HepG2 (cell line): ENCODE measurements around the gene ANTXR1. TPM values are rescaled to one million over a fixed set of nuclear protein-coding genes. Genes with fewer than 3 reads are reported as not detected.

Experiments used
- ESRRA ChIP-seq: sonication (generic); formaldehyde crosslinking; IDR thresholded peaks from 2 replicates; pipeline ENCODE4 v1.5.1; 2020; ENCODE audit warnings: mild to moderate bottlenecking, low read depth, missing genetic modification reagents
- ETV5 ChIP-seq: IDR thresholded peaks from 2 replicates; pipeline ENCODE4 v1.6.1; 2018; ENCODE audit warnings: missing biosample characterization, missing genetic modification reagents, inconsistent platforms, borderline replicate concordance
- NRL ChIP-seq: sonication (generic); formaldehyde crosslinking; IDR thresholded peaks from 2 replicates; pipeline ENCODE4 v1.5.0; 2020; ENCODE audit warnings: missing genetic modification reagents, mild to moderate bottlenecking, moderate library complexity, borderline replicate concordance
- SAP130 ChIP-seq: IDR thresholded peaks from 2 replicates; pipeline ENCODE4 v1.6.1; 2016; ENCODE audit warnings: low read depth
- SNRNP70 ChIP-seq: fragments of 200-400 bp; formaldehyde crosslinking; IDR thresholded peaks from 2 replicates; pipeline ENCODE4 v1.6.1; 2017; ENCODE audit warnings: mild to moderate bottlenecking, low read depth, low read length, moderate library complexity
- SP5 ChIP-seq: IDR thresholded peaks from 2 replicates; pipeline ENCODE4 v1.6.1; 2016; ENCODE audit warnings: low read depth, borderline replicate concordance
- TARDBP ChIP-seq: sonication (generic); formaldehyde crosslinking; IDR thresholded peaks from 2 replicates; pipeline ENCODE4 v1.8.0; 2022; ENCODE audit warnings: mild to moderate bottlenecking, missing genetic modification reagents
- ZNF10 ChIP-seq: sonication (generic); formaldehyde crosslinking; IDR thresholded peaks from 2 replicates; pipeline ENCODE4 v1.4.0; 2020; ENCODE audit warnings: mild to moderate bottlenecking, low read depth, missing genetic modification reagents, borderline replicate concordance
- ZNF282 ChIP-seq: fragments of 450-650 bp; IDR thresholded peaks from 2 replicates; pipeline ENCODE4 v1.6.1; 2018; ENCODE audit not compliant: partially characterized antibody
- ZNF362 ChIP-seq: sonication (generic); formaldehyde crosslinking; IDR thresholded peaks from 2 replicates; pipeline ENCODE4 v1.4.0; 2020; ENCODE audit warnings: missing genetic modification reagents, mild to moderate bottlenecking, borderline replicate concordance
- ZNF781 ChIP-seq: sonication (generic); formaldehyde crosslinking; IDR thresholded peaks from 2 replicates; pipeline ENCODE4 v1.5.1; 2020; ENCODE audit warnings: borderline replicate concordance, mild to moderate bottlenecking, missing genetic modification reagents; ENCODE audit errors: not compliant biosample characterization
- polyA plus RNA-seq, 8 experiments: library from polyadenylated mRNA; depleted of rRNA in 3 of 8; stranded (reverse) in 7 of 8; unstranded in 1 of 8; fragments of >200 nt; fragmentation: Illumina TruSeq in 4 of 8; extraction: Trizol in 4 of 8; gene quantifications; 2 replicates each; pipeline versions ENCODE4 v1.2.1 to v1.2.3, GENCODE V29; 2011 to 2016; ENCODE audit warnings: low read depth in 4 of 8, missing spikeins in 1 of 8, mixed read lengths in 1 of 8; ENCODE audit not compliant: insufficient read depth in 1 of 8
- total RNA-seq, 5 experiments: library from RNA; depleted of rRNA; stranded (reverse); fragments of >200 nt; fragmentation: Illumina TruSeq; extraction: Trizol; gene quantifications; 2 replicates each; pipeline ENCODE4 v1.2.3, GENCODE V29; 2016; ENCODE audit warnings: low read depth in 1 of 5
- TF ChIP-seq, protein P1 (sequence below): sonication (generic); formaldehyde crosslinking; IDR thresholded peaks from 2 replicates; pipeline ENCODE4 v1.5.0; 2020; ENCODE audit warnings: mild to moderate bottlenecking, missing genetic modification reagents, borderline replicate concordance
- TF ChIP-seq, protein P2 (sequence below): sonication (generic); formaldehyde crosslinking; IDR thresholded peaks from 2 replicates; pipeline ENCODE4 v1.5.1; 2020; ENCODE audit warnings: missing genetic modification reagents, mild to moderate bottlenecking, borderline replicate concordance
- TF ChIP-seq, protein P3 (sequence below): IDR thresholded peaks from 2 replicates; pipeline ENCODE4 v1.6.1; 2016

Gene ANTXR1
- total and polyA plus RNA-seq, 2 of the 13 experiments (the other 11 are each of a cell fraction or from before 2014, with no cell fraction given): 4.5 to 12.7 TPM

GRCh38 chr2:69177063-69177771 lies 164.2 kb downstream of the ANTXR1 start (continued):
- TF ChIP-seq, protein P1, sequence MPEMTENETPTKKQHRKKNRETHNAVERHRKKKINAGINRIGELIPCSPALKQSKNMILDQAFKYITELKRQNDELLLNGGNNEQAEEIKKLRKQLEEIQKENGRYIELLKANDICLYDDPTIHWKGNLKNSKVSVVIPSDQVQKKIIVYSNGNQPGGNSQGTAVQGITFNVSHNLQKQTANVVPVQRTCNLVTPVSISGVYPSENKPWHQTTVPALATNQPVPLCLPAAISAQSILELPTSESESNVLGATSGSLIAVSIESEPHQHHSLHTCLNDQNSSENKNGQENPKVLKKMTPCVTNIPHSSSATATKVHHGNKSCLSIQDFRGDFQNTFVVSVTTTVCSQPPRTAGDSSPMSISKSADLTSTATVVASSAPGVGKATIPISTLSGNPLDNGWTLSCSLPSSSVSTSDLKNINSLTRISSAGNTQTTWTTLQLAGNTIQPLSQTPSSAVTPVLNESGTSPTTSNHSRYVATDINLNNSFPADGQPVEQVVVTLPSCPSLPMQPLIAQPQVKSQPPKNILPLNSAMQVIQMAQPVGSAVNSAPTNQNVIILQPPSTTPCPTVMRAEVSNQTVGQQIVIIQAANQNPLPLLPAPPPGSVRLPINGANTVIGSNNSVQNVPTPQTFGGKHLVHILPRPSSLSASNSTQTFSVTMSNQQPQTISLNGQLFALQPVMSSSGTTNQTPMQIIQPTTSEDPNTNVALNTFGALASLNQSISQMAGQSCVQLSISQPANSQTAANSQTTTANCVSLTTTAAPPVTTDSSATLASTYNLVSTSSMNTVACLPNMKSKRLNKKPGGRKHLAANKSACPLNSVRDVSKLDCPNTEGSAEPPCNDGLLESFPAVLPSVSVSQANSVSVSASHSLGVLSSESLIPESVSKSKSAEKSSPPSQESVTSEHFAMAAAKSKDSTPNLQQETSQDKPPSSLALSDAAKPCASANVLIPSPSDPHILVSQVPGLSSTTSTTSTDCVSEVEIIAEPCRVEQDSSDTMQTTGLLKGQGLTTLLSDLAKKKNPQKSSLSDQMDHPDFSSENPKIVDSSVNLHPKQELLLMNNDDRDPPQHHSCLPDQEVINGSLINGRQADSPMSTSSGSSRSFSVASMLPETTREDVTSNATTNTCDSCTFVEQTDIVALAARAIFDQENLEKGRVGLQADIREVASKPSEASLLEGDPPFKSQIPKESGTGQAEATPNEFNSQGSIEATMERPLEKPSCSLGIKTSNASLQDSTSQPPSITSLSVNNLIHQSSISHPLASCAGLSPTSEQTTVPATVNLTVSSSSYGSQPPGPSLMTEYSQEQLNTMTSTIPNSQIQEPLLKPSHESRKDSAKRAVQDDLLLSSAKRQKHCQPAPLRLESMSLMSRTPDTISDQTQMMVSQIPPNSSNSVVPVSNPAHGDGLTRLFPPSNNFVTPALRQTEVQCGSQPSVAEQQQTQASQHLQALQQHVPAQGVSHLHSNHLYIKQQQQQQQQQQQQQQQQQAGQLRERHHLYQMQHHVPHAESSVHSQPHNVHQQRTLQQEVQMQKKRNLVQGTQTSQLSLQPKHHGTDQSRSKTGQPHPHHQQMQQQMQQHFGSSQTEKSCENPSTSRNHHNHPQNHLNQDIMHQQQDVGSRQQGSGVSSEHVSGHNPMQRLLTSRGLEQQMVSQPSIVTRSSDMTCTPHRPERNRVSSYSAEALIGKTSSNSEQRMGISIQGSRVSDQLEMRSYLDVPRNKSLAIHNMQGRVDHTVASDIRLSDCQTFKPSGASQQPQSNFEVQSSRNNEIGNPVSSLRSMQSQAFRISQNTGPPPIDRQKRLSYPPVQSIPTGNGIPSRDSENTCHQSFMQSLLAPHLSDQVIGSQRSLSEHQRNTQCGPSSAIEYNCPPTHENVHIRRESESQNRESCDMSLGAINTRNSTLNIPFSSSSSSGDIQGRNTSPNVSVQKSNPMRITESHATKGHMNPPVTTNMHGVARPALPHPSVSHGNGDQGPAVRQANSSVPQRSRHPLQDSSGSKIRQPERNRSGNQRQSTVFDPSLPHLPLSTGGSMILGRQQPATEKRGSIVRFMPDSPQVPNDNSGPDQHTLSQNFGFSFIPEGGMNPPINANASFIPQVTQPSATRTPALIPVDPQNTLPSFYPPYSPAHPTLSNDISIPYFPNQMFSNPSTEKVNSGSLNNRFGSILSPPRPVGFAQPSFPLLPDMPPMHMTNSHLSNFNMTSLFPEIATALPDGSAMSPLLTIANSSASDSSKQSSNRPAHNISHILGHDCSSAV (CRISPR knock-in tag): no peak
- TF ChIP-seq SNRNP70: no peak
- no peak for TF ChIP-seq ZNF10
- no peak for TF ChIP-seq ZNF362 (CRISPR knock-in tag)
- peak; percentile 38; the same call in 1 of the 2 replicates for TF ChIP-seq ETV5 (CRISPR knock-in tag)
- TF ChIP-seq ZNF781 (CRISPR knock-in tag): no peak
- TF ChIP-seq SAP130 (CRISPR knock-in tag): no peak; the same call in 1 of the 2 replicates
- TF ChIP-seq, protein P2, sequence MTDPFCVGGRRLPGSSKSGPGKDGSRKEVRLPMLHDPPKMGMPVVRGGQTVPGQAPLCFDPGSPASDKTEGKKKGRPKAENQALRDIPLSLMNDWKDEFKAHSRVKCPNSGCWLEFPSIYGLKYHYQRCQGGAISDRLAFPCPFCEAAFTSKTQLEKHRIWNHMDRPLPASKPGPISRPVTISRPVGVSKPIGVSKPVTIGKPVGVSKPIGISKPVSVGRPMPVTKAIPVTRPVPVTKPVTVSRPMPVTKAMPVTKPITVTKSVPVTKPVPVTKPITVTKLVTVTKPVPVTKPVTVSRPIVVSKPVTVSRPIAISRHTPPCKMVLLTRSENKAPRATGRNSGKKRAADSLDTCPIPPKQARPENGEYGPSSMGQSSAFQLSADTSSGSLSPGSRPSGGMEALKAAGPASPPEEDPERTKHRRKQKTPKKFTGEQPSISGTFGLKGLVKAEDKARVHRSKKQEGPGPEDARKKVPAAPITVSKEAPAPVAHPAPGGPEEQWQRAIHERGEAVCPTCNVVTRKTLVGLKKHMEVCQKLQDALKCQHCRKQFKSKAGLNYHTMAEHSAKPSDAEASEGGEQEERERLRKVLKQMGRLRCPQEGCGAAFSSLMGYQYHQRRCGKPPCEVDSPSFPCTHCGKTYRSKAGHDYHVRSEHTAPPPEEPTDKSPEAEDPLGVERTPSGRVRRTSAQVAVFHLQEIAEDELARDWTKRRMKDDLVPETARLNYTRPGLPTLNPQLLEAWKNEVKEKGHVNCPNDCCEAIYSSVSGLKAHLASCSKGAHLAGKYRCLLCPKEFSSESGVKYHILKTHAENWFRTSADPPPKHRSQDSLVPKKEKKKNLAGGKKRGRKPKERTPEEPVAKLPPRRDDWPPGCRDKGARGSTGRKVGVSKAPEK: 0 out of 2 replicates have a peak, but pooled peaks have one; percentile 2
- TF ChIP-seq ESRRA (CRISPR knock-in tag): 0 out of 2 replicates have a peak, but pooled peaks have one; percentile 46
- TF ChIP-seq NRL (CRISPR knock-in tag): 0 out of 2 replicates have a peak, but pooled peaks have one; percentile 63
- TF ChIP-seq, protein P3, sequence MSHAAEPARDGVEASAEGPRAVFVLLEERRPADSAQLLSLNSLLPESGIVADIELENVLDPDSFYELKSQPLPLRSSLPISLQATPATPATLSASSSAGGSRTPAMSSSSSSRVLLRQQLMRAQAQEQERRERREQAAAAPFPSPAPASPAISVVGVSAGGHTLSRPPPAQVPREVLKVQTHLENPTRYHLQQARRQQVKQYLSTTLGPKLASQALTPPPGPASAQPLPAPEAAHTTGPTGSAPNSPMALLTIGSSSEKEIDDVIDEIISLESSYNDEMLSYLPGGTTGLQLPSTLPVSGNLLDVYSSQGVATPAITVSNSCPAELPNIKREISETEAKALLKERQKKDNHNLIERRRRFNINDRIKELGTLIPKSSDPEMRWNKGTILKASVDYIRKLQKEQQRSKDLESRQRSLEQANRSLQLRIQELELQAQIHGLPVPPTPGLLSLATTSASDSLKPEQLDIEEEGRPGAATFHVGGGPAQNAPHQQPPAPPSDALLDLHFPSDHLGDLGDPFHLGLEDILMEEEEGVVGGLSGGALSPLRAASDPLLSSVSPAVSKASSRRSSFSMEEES (CRISPR knock-in tag): no peak
- peak; percentile 33; the same call in 1 of the 2 replicates for TF ChIP-seq TARDBP (CRISPR knock-in tag)
- no peak for TF ChIP-seq SP5
- TF ChIP-seq ZNF282: no peak
